SK-N-SH treated with all-trans-retinoic acid at 6 μM for 48 hours (cell line): ENCODE data around the gene FAHD2A.

Experiments used
- ATAC-seq: fragments of 200-7000 bp; cut with Tn5 transposase; 3 replicates; pipeline ENCODE4 v1.9.1; 2020; ENCODE audit warnings: mild to moderate bottlenecking, moderate library complexity
- ARNTL ChIP-seq: fragments of 450-650 bp; formaldehyde crosslinking; IDR thresholded peaks from 2 replicates; pipeline ENCODE4 v1.5.0; 2020; ENCODE audit warnings: low read depth, mild to moderate bottlenecking, moderate library complexity, borderline replicate concordance
- BACH2 ChIP-seq: fragments of 250-450 bp; sonication (Bioruptor Pico); IDR thresholded peaks from 2 replicates; pipeline ENCODE4 v1.9.0; 2021; ENCODE audit warnings: mild to moderate bottlenecking, borderline replicate concordance
- CREB5 ChIP-seq: fragments of 250-450 bp; sonication (Bioruptor Pico); IDR thresholded peaks from 2 replicates; pipeline ENCODE4 v1.5.1; 2020; ENCODE audit warnings: low read depth, mild to moderate bottlenecking, moderate library complexity
- CSDC2 ChIP-seq: fragments of 250-450 bp; sonication (Bioruptor Pico); IDR thresholded peaks from 2 replicates; pipeline ENCODE4 v1.5.0; 2020; ENCODE audit warnings: mild to moderate bottlenecking, moderate library complexity
- CSRNP3 ChIP-seq: fragments of 250-450 bp; sonication (Bioruptor Pico); IDR thresholded peaks from 2 replicates; pipeline ENCODE4 v1.5.1; 2021; ENCODE audit warnings: mild to moderate bottlenecking, moderate library complexity
- ESRRG ChIP-seq: fragments of 250-450 bp; sonication (Bioruptor Pico); IDR thresholded peaks from 2 replicates; pipeline ENCODE4 v1.6.1; 2021; ENCODE audit warnings: mild to moderate bottlenecking
- GLIS3 ChIP-seq: fragments of 250-450 bp; sonication (Bioruptor Pico); IDR thresholded peaks from 2 replicates; pipeline ENCODE4 v1.5.0; 2020; ENCODE audit warnings: mild to moderate bottlenecking, moderate library complexity
- ISL1 ChIP-seq: fragments of 250-450 bp; sonication (Bioruptor Pico); IDR thresholded peaks from 2 replicates; pipeline ENCODE4 v2.1.2; 2022; ENCODE audit warnings: mild to moderate bottlenecking, moderate library complexity
- OSR1 ChIP-seq: fragments of 250-450 bp; sonication (Bioruptor Pico); IDR thresholded peaks from 2 replicates; pipeline ENCODE4 v1.8.0; 2022; ENCODE audit warnings: moderate library complexity, mild to moderate bottlenecking, inconsistent platforms
- PATZ1 ChIP-seq: fragments of 250-450 bp; sonication (Bioruptor Pico); IDR thresholded peaks from 2 replicates; pipeline ENCODE4 v1.8.0; 2020; ENCODE audit warnings: mild to moderate bottlenecking, moderate library complexity, borderline replicate concordance
- POU6F1 ChIP-seq: fragments of 250-450 bp; sonication (Bioruptor Pico); IDR thresholded peaks from 2 replicates; pipeline ENCODE4 v1.8.0; 2021; ENCODE audit warnings: low read depth, mild to moderate bottlenecking, moderate library complexity, borderline replicate concordance
- PPARA ChIP-seq: fragments of 250-450 bp; sonication (Bioruptor Pico); IDR thresholded peaks from 2 replicates; pipeline ENCODE4 v1.5.0; 2020; ENCODE audit warnings: mild to moderate bottlenecking, borderline replicate concordance
- RARB ChIP-seq: fragments of 250-450 bp; sonication (Bioruptor Pico); IDR thresholded peaks from 2 replicates; pipeline ENCODE4 v1.8.0; 2021; ENCODE audit warnings: mild to moderate bottlenecking, moderate library complexity
- SNAI2 ChIP-seq: fragments of 250-450 bp; sonication (Bioruptor Pico); IDR thresholded peaks from 2 replicates; pipeline ENCODE4 v1.5.0; 2020; ENCODE audit warnings: mild to moderate bottlenecking, moderate library complexity
- TCF4 ChIP-seq: fragments of 250-450 bp; sonication (Bioruptor Pico); IDR thresholded peaks from 2 replicates; pipeline ENCODE4 v1.8.0; 2021; ENCODE audit warnings: mild to moderate bottlenecking, moderate library complexity, borderline replicate concordance
- TOX ChIP-seq: fragments of 250-450 bp; sonication (Bioruptor Pico); IDR thresholded peaks from 2 replicates; pipeline ENCODE4 v1.8.0; 2021; ENCODE audit warnings: mild to moderate bottlenecking, moderate library complexity, borderline replicate concordance
- ZC3H10 ChIP-seq: fragments of 250-450 bp; sonication (Bioruptor Pico); IDR thresholded peaks from 2 replicates; pipeline ENCODE4 v1.5.1; 2021; ENCODE audit warnings: mild to moderate bottlenecking, moderate library complexity
- ZFP3 ChIP-seq: fragments of 250-450 bp; sonication (Bioruptor Pico); IDR thresholded peaks from 2 replicates; pipeline ENCODE4 v1.5.0; 2020; ENCODE audit warnings: mild to moderate bottlenecking, moderate library complexity
- ZFP30 ChIP-seq: fragments of 450-650 bp; formaldehyde crosslinking; IDR thresholded peaks from 2 replicates; pipeline ENCODE4 v1.5.0; 2022; ENCODE audit warnings: mild to moderate bottlenecking, moderate library complexity
- ZNF565 ChIP-seq: fragments of 450-650 bp; formaldehyde crosslinking; conservative IDR thresholded peaks from 2 replicates; pipeline ENCODE4 v1.5.0; 2020; ENCODE audit warnings: low read depth, mild to moderate bottlenecking, moderate library complexity
- ZNF70 ChIP-seq: fragments of 450-650 bp; formaldehyde crosslinking; IDR thresholded peaks from 2 replicates; pipeline ENCODE4 v1.5.0; 2020; ENCODE audit warnings: mild to moderate bottlenecking, moderate library complexity
- ZNF8 ChIP-seq: fragments of 450-650 bp; formaldehyde crosslinking; IDR thresholded peaks from 2 replicates; pipeline ENCODE4 v1.5.0; 2020; ENCODE audit warnings: mild to moderate bottlenecking, moderate library complexity
- TF ChIP-seq, protein P1 (sequence below): fragments of 250-450 bp; sonication (Bioruptor Pico); IDR thresholded peaks from 2 replicates; pipeline ENCODE4 v1.5.0; 2020; ENCODE audit warnings: mild to moderate bottlenecking, moderate library complexity

FAHD2A gene

DNA sequence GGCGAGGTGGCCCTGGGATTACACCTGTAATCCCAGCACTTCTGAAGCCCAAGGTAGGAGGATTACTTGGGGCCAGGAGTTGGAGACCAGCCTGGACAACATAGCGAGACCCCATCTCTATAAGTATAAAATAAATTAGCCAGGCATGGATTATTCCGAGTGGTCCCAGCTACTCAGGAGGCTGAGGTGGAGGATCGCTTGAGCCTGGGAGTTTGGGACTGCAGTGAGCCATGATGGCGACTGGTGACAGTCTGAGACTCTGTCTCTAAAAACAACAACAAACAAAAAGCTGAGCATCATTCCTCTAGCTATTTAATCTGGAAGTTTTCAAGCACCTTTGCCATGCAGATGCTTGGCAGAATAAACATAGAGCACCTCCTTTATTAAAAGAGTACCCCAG, 21.8 kb upstream of the FAHD2A start:
- no peak for TF ChIP-seq TOX (CRISPR knock-in tag)
- no peak for TF ChIP-seq RARB (CRISPR knock-in tag)
- TF ChIP-seq, protein P1, sequence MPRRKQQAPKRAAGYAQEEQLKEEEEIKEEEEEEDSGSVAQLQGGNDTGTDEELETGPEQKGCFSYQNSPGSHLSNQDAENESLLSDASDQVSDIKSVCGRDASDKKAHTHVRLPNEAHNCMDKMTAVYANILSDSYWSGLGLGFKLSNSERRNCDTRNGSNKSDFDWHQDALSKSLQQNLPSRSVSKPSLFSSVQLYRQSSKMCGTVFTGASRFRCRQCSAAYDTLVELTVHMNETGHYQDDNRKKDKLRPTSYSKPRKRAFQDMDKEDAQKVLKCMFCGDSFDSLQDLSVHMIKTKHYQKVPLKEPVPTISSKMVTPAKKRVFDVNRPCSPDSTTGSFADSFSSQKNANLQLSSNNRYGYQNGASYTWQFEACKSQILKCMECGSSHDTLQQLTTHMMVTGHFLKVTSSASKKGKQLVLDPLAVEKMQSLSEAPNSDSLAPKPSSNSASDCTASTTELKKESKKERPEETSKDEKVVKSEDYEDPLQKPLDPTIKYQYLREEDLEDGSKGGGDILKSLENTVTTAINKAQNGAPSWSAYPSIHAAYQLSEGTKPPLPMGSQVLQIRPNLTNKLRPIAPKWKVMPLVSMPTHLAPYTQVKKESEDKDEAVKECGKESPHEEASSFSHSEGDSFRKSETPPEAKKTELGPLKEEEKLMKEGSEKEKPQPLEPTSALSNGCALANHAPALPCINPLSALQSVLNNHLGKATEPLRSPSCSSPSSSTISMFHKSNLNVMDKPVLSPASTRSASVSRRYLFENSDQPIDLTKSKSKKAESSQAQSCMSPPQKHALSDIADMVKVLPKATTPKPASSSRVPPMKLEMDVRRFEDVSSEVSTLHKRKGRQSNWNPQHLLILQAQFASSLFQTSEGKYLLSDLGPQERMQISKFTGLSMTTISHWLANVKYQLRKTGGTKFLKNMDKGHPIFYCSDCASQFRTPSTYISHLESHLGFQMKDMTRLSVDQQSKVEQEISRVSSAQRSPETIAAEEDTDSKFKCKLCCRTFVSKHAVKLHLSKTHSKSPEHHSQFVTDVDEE = no peak
- TF ChIP-seq ZNF565 (CRISPR knock-in tag) = no peak
- no peak for TF ChIP-seq PPARA (CRISPR knock-in tag)
- TF ChIP-seq BACH2 (CRISPR knock-in tag) = no peak
- no peak for TF ChIP-seq OSR1 (CRISPR knock-in tag)
- no peak for TF ChIP-seq ARNTL (CRISPR knock-in tag)
- TF ChIP-seq GLIS3 (CRISPR knock-in tag) = no peak
- TF ChIP-seq TCF4 = no peak
- no peak for TF ChIP-seq ZNF70
- no peak for TF ChIP-seq ZC3H10 (CRISPR knock-in tag)
- no peak for TF ChIP-seq ISL1 (CRISPR knock-in tag)
- no peak for ATAC-seq

DNA sequence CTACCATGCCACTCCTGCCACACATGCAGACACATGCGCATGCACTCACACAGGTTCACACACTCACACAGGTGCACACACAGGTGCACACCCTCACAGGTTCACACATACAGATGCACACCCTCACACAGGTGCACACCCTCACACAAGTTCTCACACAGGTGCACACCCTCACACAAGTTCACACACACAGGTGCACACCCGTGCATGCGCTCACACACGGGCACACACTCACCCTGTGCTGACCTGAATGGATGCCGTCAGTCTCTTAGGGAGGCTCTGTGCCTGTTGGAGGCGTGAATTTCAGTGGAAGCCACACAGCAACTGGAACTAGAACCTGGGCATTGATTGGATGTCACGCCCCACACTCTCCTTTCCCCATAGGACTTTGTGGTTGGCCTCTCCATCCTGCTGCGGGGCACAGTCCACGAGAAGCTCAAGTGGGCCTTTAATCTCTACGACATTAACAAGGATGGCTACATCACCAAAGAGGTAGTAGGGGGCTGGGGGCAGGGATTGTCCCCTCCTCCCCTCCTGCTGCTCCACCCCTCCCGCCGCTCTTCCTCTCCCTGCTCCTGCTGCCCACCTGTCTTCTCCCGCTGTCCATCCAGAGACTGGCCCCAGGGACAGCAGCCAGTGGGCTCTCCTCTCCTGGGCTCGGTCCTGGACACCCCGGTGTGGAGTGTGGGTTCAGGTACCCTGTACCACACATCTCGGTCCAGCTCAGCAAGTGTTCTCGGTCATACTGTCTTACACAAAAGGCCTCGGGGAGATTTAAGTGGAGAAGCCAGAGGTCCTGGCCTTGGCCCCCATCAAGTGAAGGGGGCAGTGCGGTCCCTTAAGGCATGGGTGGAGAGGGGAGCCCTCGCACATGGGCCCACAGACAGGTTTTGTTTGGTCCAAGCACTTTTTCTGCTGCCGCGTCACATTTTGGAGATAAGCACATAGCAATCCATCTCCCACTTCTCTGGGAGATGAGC, 21.0 kb upstream of the FAHD2A start:
- TF ChIP-seq SNAI2 (CRISPR knock-in tag) = no peak
- TF ChIP-seq PATZ1 (CRISPR knock-in tag) = no peak
- no peak for TF ChIP-seq CSRNP3
- TF ChIP-seq ZNF8 (CRISPR knock-in tag) = no peak
- no peak for TF ChIP-seq CSDC2 (CRISPR knock-in tag)
- no peak for TF ChIP-seq ZFP30
- TF ChIP-seq TOX (CRISPR knock-in tag) = no peak
- no peak for TF ChIP-seq OSR1 (CRISPR knock-in tag)
- TF ChIP-seq RARB (CRISPR knock-in tag) = no peak
- no peak for TF ChIP-seq CREB5 (CRISPR knock-in tag)
- no peak for TF ChIP-seq ISL1 (CRISPR knock-in tag)
- ATAC-seq = no peak

DNA sequence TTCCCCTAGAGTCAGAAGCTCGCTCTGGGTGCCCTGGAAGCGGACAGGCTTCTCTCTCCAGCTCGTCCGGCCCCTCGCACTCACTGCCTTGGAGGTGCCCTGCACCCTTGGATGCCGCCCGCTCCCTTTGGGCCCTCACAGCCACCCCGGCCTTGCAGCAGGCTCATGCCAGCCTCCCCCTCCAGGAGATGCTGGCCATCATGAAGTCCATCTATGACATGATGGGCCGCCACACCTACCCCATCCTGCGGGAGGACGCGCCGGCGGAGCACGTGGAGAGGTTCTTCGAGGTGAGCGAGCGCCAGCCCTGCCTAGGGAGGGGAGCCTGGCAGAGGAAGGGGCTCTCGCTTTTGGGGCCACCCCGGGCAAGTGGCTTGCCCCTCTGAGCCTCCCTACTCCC, 20.3 kb upstream of the FAHD2A start:
- ATAC-seq = no peak
- TF ChIP-seq ZNF565 (CRISPR knock-in tag) = no peak
- no peak for TF ChIP-seq ZC3H10 (CRISPR knock-in tag)
- no peak for TF ChIP-seq GLIS3 (CRISPR knock-in tag)
- TF ChIP-seq RARB (CRISPR knock-in tag) = no peak
- no peak for TF ChIP-seq ESRRG (CRISPR knock-in tag)
- no peak for TF ChIP-seq POU6F1 (CRISPR knock-in tag)
- TF ChIP-seq PPARA (CRISPR knock-in tag) = no peak
- no peak for TF ChIP-seq TOX (CRISPR knock-in tag)
- no peak for TF ChIP-seq ISL1 (CRISPR knock-in tag)
- no peak for TF ChIP-seq ZFP3 (CRISPR knock-in tag)
- TF ChIP-seq OSR1 (CRISPR knock-in tag) = no peak
- no peak for TF ChIP-seq CSRNP3
- TF ChIP-seq BACH2 (CRISPR knock-in tag) = no peak
- TF ChIP-seq TCF4 = no peak
- TF ChIP-seq ZFP30 = no peak
- TF ChIP-seq ARNTL (CRISPR knock-in tag) = no peak
- TF ChIP-seq CREB5 (CRISPR knock-in tag) = no peak
